Lower leg skin (tissue), 3 donors: ENCODE measurements around the gene MID1IP1.

Source experiments
- POLR2A ChIP-seq, 2 donors: fragments of 450-650 bp; IDR thresholded peaks; one replicate each; pipeline ENCODE4 v1.6.1; 2016 to 2017; ENCODE audit warnings: antibody characterized with exemption in 2 of 2, mild to moderate bottlenecking in 1 of 2, moderate library complexity in 1 of 2
- TF ChIP-seq, protein P1 (sequence below), 3 donors: fragments of 450-650 bp; IDR thresholded peaks; one replicate each; pipeline ENCODE4 v1.5.1; 2016; ENCODE audit warnings: antibody characterized with exemption in 3 of 3, mild to moderate bottlenecking in 3 of 3, moderate library complexity in 2 of 3

DNA sequence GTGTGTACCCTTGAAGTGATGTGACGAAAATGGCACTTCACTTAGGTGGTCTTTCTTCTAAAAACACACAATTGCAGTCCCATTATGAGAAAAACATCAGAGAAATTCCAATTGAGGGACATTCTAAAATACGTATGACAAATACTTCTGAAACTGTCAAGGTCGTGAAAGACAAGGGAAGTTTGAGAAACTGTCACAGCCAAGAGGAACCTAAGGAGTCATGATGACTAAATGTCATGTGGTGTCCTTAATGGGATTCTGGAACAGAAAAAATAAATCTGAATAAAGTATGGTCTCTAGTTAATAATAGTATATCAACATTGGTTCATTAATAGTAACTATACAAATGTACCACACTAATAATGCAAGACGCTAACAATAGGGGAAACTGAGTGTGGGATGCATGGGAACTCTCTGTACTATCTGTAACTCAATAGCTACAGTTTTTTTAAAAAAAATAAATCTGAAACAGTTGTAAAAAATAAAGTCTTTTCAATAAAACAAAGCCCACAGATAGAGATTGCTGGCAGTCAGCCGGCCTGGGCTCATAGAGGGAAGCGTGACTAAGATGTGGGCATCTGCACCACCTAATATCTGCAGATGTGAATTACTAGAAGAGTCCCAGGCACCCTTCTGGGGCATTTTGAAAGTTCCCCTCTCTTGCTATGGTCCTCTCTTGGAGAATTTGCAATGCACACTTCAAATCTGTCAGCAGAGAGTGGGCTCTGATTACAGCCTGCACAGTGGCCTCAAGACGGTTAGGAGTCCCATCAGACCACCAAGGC, 47.6 kb downstream of the MID1IP1 start:
- no peak for TF ChIP-seq POLR2A (IDR thresholded peaks at IDR 0.05)
- TF ChIP-seq, protein P1, sequence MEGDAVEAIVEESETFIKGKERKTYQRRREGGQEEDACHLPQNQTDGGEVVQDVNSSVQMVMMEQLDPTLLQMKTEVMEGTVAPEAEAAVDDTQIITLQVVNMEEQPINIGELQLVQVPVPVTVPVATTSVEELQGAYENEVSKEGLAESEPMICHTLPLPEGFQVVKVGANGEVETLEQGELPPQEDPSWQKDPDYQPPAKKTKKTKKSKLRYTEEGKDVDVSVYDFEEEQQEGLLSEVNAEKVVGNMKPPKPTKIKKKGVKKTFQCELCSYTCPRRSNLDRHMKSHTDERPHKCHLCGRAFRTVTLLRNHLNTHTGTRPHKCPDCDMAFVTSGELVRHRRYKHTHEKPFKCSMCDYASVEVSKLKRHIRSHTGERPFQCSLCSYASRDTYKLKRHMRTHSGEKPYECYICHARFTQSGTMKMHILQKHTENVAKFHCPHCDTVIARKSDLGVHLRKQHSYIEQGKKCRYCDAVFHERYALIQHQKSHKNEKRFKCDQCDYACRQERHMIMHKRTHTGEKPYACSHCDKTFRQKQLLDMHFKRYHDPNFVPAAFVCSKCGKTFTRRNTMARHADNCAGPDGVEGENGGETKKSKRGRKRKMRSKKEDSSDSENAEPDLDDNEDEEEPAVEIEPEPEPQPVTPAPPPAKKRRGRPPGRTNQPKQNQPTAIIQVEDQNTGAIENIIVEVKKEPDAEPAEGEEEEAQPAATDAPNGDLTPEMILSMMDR (IDR thresholded peaks at IDR 0.05) = no peak
